Activated T-cell treated with anti-CD3 and anti-CD28 coated beads, Interleukin-2, amount 50 U/mL, for 72 hours (primary cell): ENCODE results near the gene DCAF6. TPM values are rescaled to one million over a fixed set of nuclear protein-coding genes. Genes with fewer than 3 reads are reported as not detected.

Experiments used
- ATAC-seq, 2 donors: fragments of 150-1000 bp; cut with Tn5 transposase; replicated peaks in 1 of 2; 2 replicates each; pipeline ENCODE4 v1.10.0; 2021; ENCODE audit warnings: moderate library complexity in 2 of 2, mild to moderate bottlenecking in 1 of 2
- DNase-seq, 2 donors: peaks; one replicate each; pipeline ENCODE4 v3.0.0; 2021 to 2022; ENCODE audit warnings: mixed read lengths in 1 of 2
- H3K27ac Mint-ChIP-seq: one replicate; pipeline ENCODE4 v1.8.0; 2022; ENCODE audit warnings: mild to moderate bottlenecking, moderate library complexity, mixed read lengths
- H3K27me3 Mint-ChIP-seq: one replicate; pipeline ENCODE4 v1.8.0; 2022; ENCODE audit warnings: low read depth, mixed read lengths
- H3K36me3 Mint-ChIP-seq, 2 donors: one replicate each; pipeline ENCODE4 v1.8.0; 2022; ENCODE audit warnings: mixed read lengths in 2 of 2, mild to moderate bottlenecking in 1 of 2; ENCODE audit not compliant: insufficient read depth in 2 of 2
- H3K4me1 Mint-ChIP-seq: one replicate; pipeline ENCODE4 v1.8.0; 2022; ENCODE audit warnings: low read depth, mixed read lengths
- H3K4me3 Mint-ChIP-seq, 2 donors: one replicate each; pipeline ENCODE4 v1.8.0; 2022; ENCODE audit warnings: mild to moderate bottlenecking in 2 of 2, mixed read lengths in 2 of 2, moderate library complexity in 2 of 2
- H3K9me3 Mint-ChIP-seq, 2 donors: one replicate each; pipeline ENCODE4 v1.8.0; 2022; ENCODE audit warnings: mixed read lengths in 2 of 2
- total RNA-seq, 2 donors: library from RNA; stranded (reverse); gene quantifications; one replicate each; pipeline ENCODE4 v1.2.3, GENCODE V29; 2022

DCAF6 gene
- total RNA-seq, 2 donors from 2014 or later = 33.2 to 35.0 TPM

DNA sequence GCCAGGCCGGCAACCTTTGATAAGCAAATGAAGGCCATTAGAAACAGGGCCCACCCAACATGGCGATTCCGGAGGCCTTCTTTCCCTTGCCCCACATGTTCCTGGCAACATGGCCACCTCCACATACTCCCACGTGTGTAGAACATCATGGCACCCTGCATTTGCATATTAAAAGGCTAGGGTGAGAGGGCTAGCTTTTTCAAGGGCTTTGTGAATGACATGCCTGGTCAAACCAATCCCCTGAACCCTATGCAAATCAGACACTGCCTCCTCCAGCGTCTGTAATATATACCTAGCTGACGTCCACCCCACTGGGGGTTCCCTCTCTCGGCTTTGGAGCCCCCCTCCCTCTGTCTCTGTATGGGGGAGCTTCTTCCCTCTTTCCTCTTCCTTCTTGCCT lies 24.2 kb upstream of the DCAF6 start:
- H3K4me1 Mint-ChIP-seq = no peaks in the 10 kb centered on the region
- no peak for ATAC-seq
- peaks cover 12% of the 10 kb centered on the region for H3K27me3 Mint-ChIP-seq
- H3K9me3 Mint-ChIP-seq = peaks cover 5% of the 10 kb centered on the region in 2 donors
- no peak overlapping the region for H3K27ac Mint-ChIP-seq
- H3K36me3 Mint-ChIP-seq = peaks cover 0 to 5% of the 10 kb centered on the region in 2 donors
- no peak overlapping the region for H3K4me3 Mint-ChIP-seq
- DNase-seq = no peak

DNA sequence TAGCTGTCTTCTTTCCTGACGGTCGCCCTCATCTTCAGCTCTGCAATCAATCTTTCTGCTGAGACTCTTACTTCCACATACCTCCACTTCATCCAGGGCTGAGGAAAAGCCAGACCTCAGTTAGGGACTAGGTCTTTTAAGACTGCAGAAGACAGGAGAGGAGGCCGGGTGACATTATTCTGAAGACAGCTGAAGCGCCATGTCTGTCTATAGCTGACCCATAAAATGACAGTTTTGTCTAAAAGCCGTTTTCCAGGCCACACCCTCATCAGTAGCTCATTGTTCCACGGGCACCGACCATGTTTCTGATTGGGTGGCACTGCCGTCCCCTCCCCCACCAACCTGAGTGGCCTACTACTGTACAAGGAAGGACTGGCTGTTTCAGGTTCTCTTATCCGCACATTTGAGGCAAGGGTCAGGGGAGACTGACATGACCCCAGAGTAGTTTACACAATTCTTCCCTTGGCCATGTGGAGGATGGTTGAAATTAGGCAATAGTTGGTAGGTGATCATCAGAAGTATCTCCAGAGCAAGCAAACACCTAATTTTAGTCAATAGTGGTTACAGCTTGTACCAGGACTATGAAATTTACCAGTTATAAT lies 22.5 kb upstream of the DCAF6 start, which contains the start of gene ADCY10:
Gene ADCY10, minus strand, starts transcription at position 240 of the 602 bp plus-strand sequence. CDS start 8,994 bp downstream, outside the sequence.
- no peaks in the 10 kb centered on the region for H3K4me1 Mint-ChIP-seq
- H3K27ac Mint-ChIP-seq = no peak within 1 kb of the TSS
- peaks cover 2 to 5% of the 10 kb centered on the region in 2 donors for H3K36me3 Mint-ChIP-seq
- ATAC-seq (no peak), DNase-seq (no peak)
- H3K4me3 Mint-ChIP-seq = no peak within 1 kb of the TSS
- H3K9me3 Mint-ChIP-seq = peaks cover 5% of the 10 kb centered on the region in 2 donors
- peaks cover 12% of the 10 kb centered on the region for H3K27me3 Mint-ChIP-seq

DNA sequence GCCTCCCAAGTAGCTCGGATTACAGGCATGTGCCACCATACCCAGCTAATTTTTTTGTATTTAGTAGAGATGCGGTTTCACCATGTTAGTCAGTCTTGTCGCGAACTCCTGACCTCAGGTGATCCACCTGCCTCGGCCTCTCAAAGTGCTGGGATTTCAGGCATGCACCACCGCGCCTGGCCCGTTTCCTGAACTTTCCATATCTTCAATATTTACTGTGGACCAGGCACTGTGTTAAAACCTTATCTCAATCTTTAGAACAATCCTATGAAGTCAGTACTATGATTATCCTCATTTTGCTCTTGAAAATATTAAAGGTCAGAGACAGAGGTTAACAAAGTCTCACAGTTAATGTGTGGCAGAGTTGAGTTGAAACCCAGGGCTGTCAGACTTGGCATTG lies 20.9 kb upstream of the DCAF6 start:
- DNase-seq (no peak), ATAC-seq (no peak)
- Mint-ChIP-seq H3K36me3 (peaks cover 0 to 2% of the 10 kb centered on the region in 2 donors), H3K4me1 (no peaks in the 10 kb centered on the region), H3K27me3 (peaks cover under 1% of the 10 kb centered on the region), H3K4me3 (no peak overlapping the region), H3K27ac (no peak overlapping the region), H3K9me3 (no peaks in the 10 kb centered on the region)

DNA sequence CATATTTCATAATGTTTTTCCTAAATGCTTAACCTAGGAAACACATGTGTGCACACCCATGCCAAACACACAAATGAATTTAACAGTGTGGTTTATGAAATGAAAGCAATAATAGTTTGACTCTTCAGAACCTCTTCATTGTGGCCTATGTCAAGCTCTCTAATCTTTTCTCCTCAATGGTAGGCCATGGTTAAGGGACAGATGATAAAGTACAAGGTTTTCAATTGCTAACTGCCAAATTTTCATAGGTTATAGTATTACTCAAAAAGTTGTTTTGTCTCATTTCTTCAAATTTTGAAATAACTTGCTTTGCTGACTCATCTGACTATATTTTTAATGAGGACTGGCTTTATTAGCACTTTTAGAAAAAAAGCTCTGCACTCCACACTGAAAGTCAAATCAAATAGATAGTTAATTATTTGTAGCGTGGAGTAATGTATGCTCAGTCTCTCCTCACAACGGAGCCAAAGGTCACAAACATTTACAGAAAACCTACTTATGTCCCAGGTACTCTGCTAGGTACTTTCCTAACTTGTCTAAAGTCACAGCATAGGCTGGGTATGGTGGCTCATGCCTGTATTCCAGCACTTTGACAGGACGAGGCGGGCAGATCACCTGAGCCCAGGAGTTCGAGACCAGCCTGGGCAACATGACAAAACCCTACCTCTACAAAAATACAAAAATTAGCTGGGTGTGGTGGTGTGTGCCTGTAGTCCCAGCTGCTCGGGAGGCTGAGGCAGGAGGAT lies 19.5 kb upstream of the DCAF6 start:
- ATAC-seq (no peak), DNase-seq (no peak)
- Mint-ChIP-seq H3K27me3 (no peaks in the 10 kb centered on the region), H3K4me1 (no peaks in the 10 kb centered on the region), H3K9me3 (no peaks in the 10 kb centered on the region), H3K36me3 (peaks cover 0 to 2% of the 10 kb centered on the region in 2 donors), H3K4me3 (no peak overlapping the region), H3K27ac (no peak overlapping the region)

DNA sequence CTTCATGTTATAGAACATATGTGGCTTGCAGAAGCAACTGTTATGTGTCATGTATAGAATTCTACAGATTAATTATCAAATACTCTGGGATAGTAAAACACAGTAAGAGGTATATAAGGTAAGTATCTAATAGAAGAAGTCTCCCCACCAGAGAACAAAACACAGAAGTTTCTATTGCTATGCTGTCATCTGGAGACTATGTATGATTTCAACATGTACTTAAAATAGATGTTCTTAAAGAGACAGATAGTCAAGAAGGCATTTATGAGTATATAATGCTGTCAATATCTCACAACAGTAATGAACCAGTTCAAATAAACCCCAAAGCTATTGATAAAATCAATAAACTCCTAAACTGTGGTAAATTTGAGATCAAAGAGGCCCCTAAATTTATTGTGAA lies 14.5 kb upstream of the DCAF6 start:
- no peak for ATAC-seq
- H3K27ac Mint-ChIP-seq = no peak overlapping the region
- H3K4me1 Mint-ChIP-seq = no peaks in the 10 kb centered on the region
- no peak for DNase-seq
- peaks cover 0 to 5% of the 10 kb centered on the region in 2 donors for H3K36me3 Mint-ChIP-seq
- no peak overlapping the region for H3K4me3 Mint-ChIP-seq
- no peaks in the 10 kb centered on the region for H3K9me3 Mint-ChIP-seq
- H3K27me3 Mint-ChIP-seq = no peaks in the 10 kb centered on the region

DNA sequence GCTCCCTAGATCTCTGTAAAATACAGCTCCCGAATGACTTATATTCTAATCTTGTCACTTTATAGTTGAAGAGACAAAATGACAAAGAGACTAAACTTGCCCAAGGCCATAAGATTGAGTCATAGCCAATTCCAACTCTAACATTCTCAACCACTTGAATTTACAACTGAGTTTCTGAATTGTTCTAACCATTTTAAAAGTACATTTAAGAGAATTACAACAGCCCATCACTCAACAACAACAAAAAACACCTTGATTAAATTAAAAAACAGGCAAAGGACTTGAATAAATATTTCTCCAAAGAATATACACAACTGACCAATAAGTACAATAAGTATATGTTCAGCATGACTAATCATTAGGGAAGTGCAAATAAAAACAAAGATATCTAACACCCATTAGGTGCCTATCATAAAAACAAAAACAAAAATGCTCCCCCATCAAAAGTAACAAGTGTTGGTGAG lies 13.8 kb upstream of the DCAF6 start:
- no peak for ATAC-seq
- Mint-ChIP-seq H3K27ac (no peak overlapping the region), H3K4me3 (no peak overlapping the region), H3K27me3 (no peaks in the 10 kb centered on the region), H3K4me1 (peaks cover 5% of the 10 kb centered on the region), H3K9me3 (no peaks in the 10 kb centered on the region), H3K36me3 (peaks cover 0 to 5% of the 10 kb centered on the region in 2 donors)
- no peak for DNase-seq

DNA sequence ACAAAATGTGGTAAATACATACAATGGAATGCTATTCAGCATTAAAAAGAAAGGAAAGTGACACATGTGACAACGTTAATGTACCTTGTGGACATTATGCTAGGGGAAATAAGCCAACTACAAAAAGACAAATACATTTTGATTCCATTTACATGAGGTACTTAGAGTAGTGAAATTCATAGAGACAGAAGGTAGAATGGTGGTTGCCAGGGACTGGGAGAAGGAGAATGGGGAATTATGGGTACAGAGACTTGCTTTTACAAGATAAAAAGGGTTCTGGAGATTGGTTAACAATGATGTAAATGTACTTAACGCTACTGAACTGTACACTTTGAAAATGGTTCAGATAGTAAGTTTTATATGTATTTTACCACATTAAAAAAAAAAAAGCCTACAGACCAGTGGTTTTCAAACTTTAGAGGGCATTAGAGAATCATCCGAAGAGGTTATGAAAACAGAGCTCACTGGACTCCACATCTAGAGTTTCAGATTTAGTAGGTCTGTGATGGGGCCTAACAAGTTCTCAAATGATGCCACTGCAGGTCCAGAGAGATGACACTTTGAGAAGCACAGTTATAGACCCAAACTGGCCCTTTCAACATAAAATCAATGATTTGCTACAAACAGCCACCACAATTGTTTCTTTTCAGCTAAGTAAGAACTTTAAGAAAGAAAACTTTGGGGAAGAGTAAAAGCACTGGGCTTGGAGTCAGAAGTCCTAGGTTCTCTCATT lies 13.0 kb upstream of the DCAF6 start:
- H3K4me3 Mint-ChIP-seq = no peak overlapping the region
- H3K36me3 Mint-ChIP-seq = peaks cover 0 to 3% of the 10 kb centered on the region in 2 donors
- ATAC-seq (no peak), DNase-seq (no peak)
- no peak overlapping the region for H3K27ac Mint-ChIP-seq
- no peaks in the 10 kb centered on the region for H3K9me3 Mint-ChIP-seq
- peaks cover 8% of the 10 kb centered on the region for H3K4me1 Mint-ChIP-seq
- H3K27me3 Mint-ChIP-seq = no peaks in the 10 kb centered on the region

DNA sequence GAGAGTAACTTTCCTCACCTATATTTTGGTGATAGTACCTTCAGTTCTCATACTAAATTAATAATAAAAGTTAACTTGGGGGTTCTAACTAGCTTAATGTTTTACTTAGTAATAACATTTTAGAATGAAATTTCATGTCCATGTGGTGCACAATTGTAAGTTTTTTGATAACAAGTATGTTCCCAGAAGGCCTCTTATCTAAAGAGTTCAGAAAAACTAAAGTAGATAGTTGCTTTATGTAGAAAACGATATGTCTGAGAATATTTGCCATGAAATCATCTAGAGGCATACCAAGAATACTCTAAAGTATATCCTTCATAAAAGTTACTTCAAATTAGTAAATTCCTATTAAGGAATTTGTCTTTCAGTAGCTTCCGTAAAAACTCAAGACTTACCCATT lies 12.4 kb upstream of the DCAF6 start:
- Mint-ChIP-seq H3K27me3 (no peaks in the 10 kb centered on the region), H3K9me3 (no peaks in the 10 kb centered on the region), H3K4me3 (no peak overlapping the region), H3K36me3 (peaks cover 0 to 3% of the 10 kb centered on the region in 2 donors), H3K27ac (no peak overlapping the region), H3K4me1 (peaks cover 8% of the 10 kb centered on the region)
- ATAC-seq (no peak), DNase-seq (no peak)

DNA sequence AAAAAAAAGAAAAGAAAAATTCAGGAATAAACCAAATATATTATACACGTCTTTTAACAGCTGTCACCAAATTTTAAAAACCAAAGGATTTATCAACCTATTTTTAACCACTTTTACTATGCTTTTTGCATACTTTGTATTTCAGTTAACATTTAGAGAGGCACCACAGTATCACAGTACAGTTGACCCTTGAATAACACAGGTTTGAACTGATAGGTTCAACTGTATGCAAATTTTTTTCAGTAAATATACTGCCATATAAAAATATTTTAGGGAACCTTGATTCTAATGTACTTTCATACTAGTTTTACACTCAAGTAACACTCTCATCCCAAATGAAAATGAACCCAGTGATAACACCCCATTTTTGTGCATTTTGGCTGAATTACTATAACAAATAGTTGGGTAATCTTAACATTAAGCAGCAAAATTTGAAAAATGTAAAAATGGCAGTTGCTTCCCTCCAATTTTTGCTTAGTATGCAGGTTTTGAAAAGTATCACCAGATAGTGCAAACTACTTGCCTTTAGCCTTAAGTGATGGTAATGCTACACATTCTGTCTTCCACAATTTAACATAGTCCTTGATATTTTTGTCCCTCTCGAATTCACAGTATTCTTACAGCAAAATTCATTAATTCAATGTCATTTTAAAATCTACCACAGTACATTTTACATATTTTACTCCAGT lies 11.8 kb upstream of the DCAF6 start:
- no peaks in the 10 kb centered on the region for H3K9me3 Mint-ChIP-seq
- ATAC-seq (no peak), DNase-seq (no peak)
- no peaks in the 10 kb centered on the region for H3K27me3 Mint-ChIP-seq
- H3K27ac Mint-ChIP-seq = no peak overlapping the region
- peaks cover 8% of the 10 kb centered on the region for H3K4me1 Mint-ChIP-seq
- no peak overlapping the region for H3K4me3 Mint-ChIP-seq
- H3K36me3 Mint-ChIP-seq = peaks cover 0 to 3% of the 10 kb centered on the region in 2 donors

DNA sequence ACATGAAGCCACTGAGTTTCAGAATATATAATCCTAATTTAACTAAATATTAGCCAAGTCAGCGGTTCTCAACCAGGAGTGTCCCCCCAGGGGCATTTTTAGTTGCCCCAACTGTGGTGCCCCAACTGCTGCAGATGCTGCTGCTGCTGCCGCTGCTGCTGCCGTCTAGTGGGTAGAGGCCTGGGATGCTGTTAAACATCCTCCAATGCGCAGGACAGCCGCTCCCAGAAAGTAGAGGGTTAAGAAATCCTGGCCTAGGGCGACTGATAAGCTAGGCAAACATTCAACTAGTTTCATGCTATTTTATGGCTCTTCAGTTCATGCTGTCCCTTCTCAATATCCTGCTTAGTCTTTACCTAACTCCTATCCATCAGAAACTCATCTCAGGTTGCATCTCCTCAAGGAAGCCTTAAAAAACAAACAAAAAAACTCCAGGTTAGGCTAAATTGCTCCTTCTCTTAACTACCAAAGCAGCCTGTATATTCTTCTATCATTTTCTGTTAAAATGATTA lies 9.9 kb upstream of the DCAF6 start:
- H3K27me3 Mint-ChIP-seq = no peaks in the 10 kb centered on the region
- peaks cover 0 to 3% of the 10 kb centered on the region in 2 donors for H3K36me3 Mint-ChIP-seq
- H3K9me3 Mint-ChIP-seq = no peaks in the 10 kb centered on the region
- DNase-seq (no peak), ATAC-seq (no peak)
- no peak overlapping the region for H3K4me3 Mint-ChIP-seq
- H3K27ac Mint-ChIP-seq = no peak overlapping the region
- peaks cover 8% of the 10 kb centered on the region for H3K4me1 Mint-ChIP-seq

DNA sequence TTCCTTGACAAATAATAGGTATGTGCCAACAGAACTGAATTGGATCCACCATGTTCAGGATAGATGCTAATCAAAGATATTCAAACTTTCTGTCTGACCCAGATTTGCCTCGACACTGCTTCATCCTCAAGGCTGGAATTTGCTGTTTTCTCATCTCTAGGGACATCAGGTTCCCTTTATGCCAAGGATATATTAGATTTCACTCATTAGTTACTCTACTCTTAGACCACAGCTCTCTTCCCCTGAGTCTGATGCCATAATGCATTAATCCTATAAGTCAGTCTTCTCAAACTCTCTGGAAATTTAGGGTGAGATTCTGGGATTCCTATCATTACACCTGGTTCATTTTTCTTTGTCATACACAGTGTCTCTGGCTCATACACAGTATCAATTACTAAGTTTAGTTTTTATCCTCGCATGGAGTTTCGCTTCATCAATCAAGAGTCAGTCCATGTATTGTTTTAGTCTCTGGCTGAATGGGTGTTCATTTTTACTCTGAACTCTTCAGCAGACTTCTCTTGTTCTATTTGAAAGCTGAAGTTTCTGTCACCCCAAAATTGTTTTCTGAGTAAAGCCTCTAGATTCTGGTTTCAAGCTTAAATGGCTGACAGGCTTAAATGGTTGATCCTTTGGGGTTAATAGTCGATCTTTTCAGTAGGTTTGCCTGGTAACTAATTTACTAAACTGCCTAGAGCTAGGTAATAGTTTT lies 9.3 kb upstream of the DCAF6 start:
- Mint-ChIP-seq H3K27me3 (no peaks in the 10 kb centered on the region), H3K4me3 (no peak overlapping the region), H3K27ac (no peak overlapping the region)

DNA sequence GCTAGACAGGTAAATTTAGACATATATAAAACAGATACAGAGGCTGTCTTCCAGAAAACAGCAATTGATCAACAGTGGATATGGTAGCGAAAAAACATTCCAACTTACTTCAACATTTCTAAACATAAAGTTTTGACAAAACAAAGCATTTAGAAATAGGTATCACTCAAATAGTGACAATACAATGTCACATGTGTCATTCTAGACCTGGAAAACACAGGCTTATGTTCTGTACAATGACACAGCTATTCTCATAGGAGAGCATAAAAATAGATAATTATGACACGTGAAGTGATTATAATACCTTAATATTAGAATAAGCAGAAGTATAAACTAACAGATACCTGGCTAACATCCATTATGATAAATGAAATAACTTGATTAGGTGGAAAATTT lies 8.0 kb upstream of the DCAF6 start:
- Mint-ChIP-seq H3K9me3 (no peaks in the 10 kb centered on the region), H3K27me3 (no peaks in the 10 kb centered on the region), H3K4me3 (no peak overlapping the region), H3K27ac (no peak overlapping the region), H3K4me1 (peaks cover 21% of the 10 kb centered on the region), H3K36me3 (no peaks in the 10 kb centered on the region)
- no peak for ATAC-seq
- DNase-seq = no peak

More for the DNA sequence above, 9.3 kb upstream of the DCAF6 start:
- peaks cover 0 to 3% of the 10 kb centered on the region in 2 donors for H3K36me3 Mint-ChIP-seq
- H3K4me1 Mint-ChIP-seq = peaks cover 9% of the 10 kb centered on the region
- H3K9me3 Mint-ChIP-seq = no peaks in the 10 kb centered on the region
- no peak for ATAC-seq
- DNase-seq = no peak
